IMR-90 (cell line): ENCODE results near the gene HASPIN. TPM values are rescaled to one million over a fixed set of nuclear protein-coding genes. Genes with fewer than 3 reads are reported as not detected.

Experiments
- ATAC-seq: fragments of 200-7000 bp; cut with Tn5 transposase; 2 replicates; pipeline ENCODE4 v1.9.1; 2020; ENCODE audit warnings: low read depth, mild to moderate bottlenecking, moderate library complexity
- BruUV-seq: library from RNA; stranded (reverse); fragments of 400-500 nt; replicated peaks from 2 replicates; lab custom pipeline; 2021; lab: Mats Ljungman, UMichigan
- CTCF ChIA-PET: fragments of 300-600 bp; formaldehyde crosslinking; extraction: SDS; loops from one replicate; lab custom pipeline; 2021; ENCODE audit warnings: antibody characterized with exemption; lab: Yijun Ruan, JAX
- POLR2A ChIA-PET: fragments of 300-600 bp; sonication (Branson Sonifier 250); formaldehyde crosslinking; loops from one replicate; lab custom pipeline; 2022; ENCODE audit warnings: antibody characterized with exemption; ENCODE audit not compliant: unreplicated experiment; lab: Charles Lee
- DNase-seq: peaks from one replicate; pipeline ENCODE4 v3.0.0; 2013
- H2AFZ ChIP-seq: replicated peaks from 2 replicates; pipeline ENCODE3; 2013; ENCODE audit warnings: low read length, mild to moderate bottlenecking; ENCODE audit not compliant: poor library complexity
- H2AK5ac ChIP-seq: 2 replicates; pipeline ENCODE4 v1.6.1; 2013; ENCODE audit warnings: low read depth, low read length, inconsistent platforms
- H2AK9ac ChIP-seq: replicated peaks from 2 replicates; pipeline ENCODE3; 2013; ENCODE audit warnings: mild to moderate bottlenecking, low read depth, low read length, moderate library complexity; ENCODE audit not compliant: poor library complexity
- H2BK120ac ChIP-seq: 2 replicates; pipeline ENCODE4 v1.6.1; 2013; ENCODE audit warnings: low read depth, low read length, inconsistent platforms
- H2BK15ac ChIP-seq: 3 replicates; pipeline ENCODE4 v1.6.1; 2013; ENCODE audit warnings: low read depth, low read length, inconsistent platforms
- H2BK20ac ChIP-seq: 2 replicates; pipeline ENCODE4 v1.6.1; 2013; ENCODE audit warnings: low read depth, mild to moderate bottlenecking, inconsistent platforms, low read length, moderate library complexity
- H2BK5ac ChIP-seq: 2 replicates; pipeline ENCODE4 v1.6.1; 2013; ENCODE audit warnings: mild to moderate bottlenecking, low read depth, low read length, inconsistent platforms; ENCODE audit not compliant: poor library complexity, severe bottlenecking
- H3K14ac ChIP-seq: replicated peaks from 2 replicates; pipeline ENCODE4 v1.6.1; 2013; ENCODE audit warnings: low read depth, low read length, inconsistent platforms
- H3K18ac ChIP-seq: 2 replicates; pipeline ENCODE4 v1.6.1; 2013; ENCODE audit warnings: low read depth, low read length, control low read depth
- H3K23ac ChIP-seq: 2 replicates; pipeline ENCODE4 v1.6.1; 2013; ENCODE audit warnings: low read depth, low read length, inconsistent platforms
- H3K27ac ChIP-seq: 2 replicates; pipeline ENCODE4 v1.5.1; 2013; ENCODE audit warnings: mild to moderate bottlenecking, control low read depth, low read length; ENCODE audit not compliant: insufficient read depth
- H3K27me3 ChIP-seq: 2 replicates; pipeline ENCODE4 v1.6.1; 2013; ENCODE audit warnings: low read length; ENCODE audit not compliant: control insufficient read depth, insufficient read depth
- H3K36me3 ChIP-seq: 2 replicates; pipeline ENCODE4 v1.6.1; 2013; ENCODE audit warnings: low read length, mixed read lengths; ENCODE audit not compliant: control insufficient read depth, insufficient read depth
- H3K4ac ChIP-seq: 2 replicates; pipeline ENCODE4 v1.6.1; 2013; ENCODE audit warnings: low read depth, low read length, inconsistent platforms
- H3K4me1 ChIP-seq: 2 replicates; pipeline ENCODE4 v1.6.1; 2013; ENCODE audit warnings: low read length, mixed read lengths; ENCODE audit not compliant: control insufficient read depth, insufficient read depth
- H3K4me2 ChIP-seq: 2 replicates; pipeline ENCODE4 v1.6.1; 2013; ENCODE audit warnings: low read depth, mild to moderate bottlenecking, control low read depth, low read length, moderate library complexity
- H3K4me3 ChIP-seq: 2 replicates; pipeline ENCODE4 v1.5.1; 2013; ENCODE audit warnings: low read depth, mild to moderate bottlenecking, control low read depth, low read length, moderate library complexity; ENCODE audit not compliant: insufficient read depth
- H3K56ac ChIP-seq: 2 replicates; pipeline ENCODE4 v1.6.1; 2013; ENCODE audit warnings: low read length, inconsistent platforms; ENCODE audit not compliant: insufficient read depth; ENCODE audit errors: extremely low read depth
- H3K79me1 ChIP-seq, 2 experiments: 2 replicates each; pipeline ENCODE4 v1.6.1; 2013; ENCODE audit warnings: low read length in 2 of 2, inconsistent platforms in 1 of 2, low read depth in 1 of 2
- H3K9ac ChIP-seq: 2 replicates; pipeline ENCODE4 v1.6.1; 2013; ENCODE audit warnings: low read depth, low read length, control low read depth
- H3K9me1 ChIP-seq: 2 replicates; pipeline ENCODE4 v1.6.1; 2013; ENCODE audit warnings: low read length, inconsistent platforms; ENCODE audit not compliant: insufficient read depth
- H3K9me3 ChIP-seq: 2 replicates; pipeline ENCODE4 v1.6.1; 2013; ENCODE audit warnings: low read length; ENCODE audit not compliant: control insufficient read depth, insufficient read depth
- H4K20me1 ChIP-seq: 2 replicates; pipeline ENCODE4 v1.6.1; 2013; ENCODE audit warnings: low read length, inconsistent platforms; ENCODE audit not compliant: insufficient read depth
- H4K5ac ChIP-seq: 2 replicates; pipeline ENCODE4 v1.6.1; 2013; ENCODE audit warnings: mild to moderate bottlenecking, low read depth, low read length, control low read depth
- H4K8ac ChIP-seq, 2 experiments: 2 replicates each; pipeline ENCODE4 v1.6.1; 2013; ENCODE audit warnings: low read depth in 2 of 2, low read length in 2 of 2, control low read depth in 1 of 2, inconsistent platforms in 1 of 2
- H4K91ac ChIP-seq: 2 replicates; pipeline ENCODE4 v1.6.1; 2013; ENCODE audit warnings: low read depth, low read length, inconsistent platforms; ENCODE audit not compliant: insufficient read depth
- BHLHE40 ChIP-seq: fragments of 150-350 bp; IDR thresholded peaks from 2 replicates; pipeline ENCODE4 v1.6.1; 2016; ENCODE audit warnings: mild to moderate bottlenecking, low read depth, low read length
- CEBPB ChIP-seq: IDR thresholded peaks from 2 replicates; pipeline ENCODE4 v1.6.1; 2012; ENCODE audit warnings: low read depth, low read length, improper control_type of control experiment
- CHD1 ChIP-seq: IDR thresholded peaks from 2 replicates; pipeline ENCODE4 v1.6.1; 2012; ENCODE audit warnings: low read depth, low read length, improper control_type of control experiment
- FOS ChIP-seq: fragments of 150-350 bp; IDR thresholded peaks from 2 replicates; pipeline ENCODE4 v1.6.1; 2016; ENCODE audit warnings: low read depth, low read length
- MAFK ChIP-seq: IDR thresholded peaks from 2 replicates; pipeline ENCODE4 v1.6.1; 2012; ENCODE audit warnings: low read depth, low read length, improper control_type of control experiment
- MAZ ChIP-seq: IDR thresholded peaks from 2 replicates; pipeline ENCODE4 v1.6.1; 2012; ENCODE audit warnings: low read depth, mild to moderate bottlenecking, low read length, improper control_type of control experiment, moderate library complexity, borderline replicate concordance
- MXI1 ChIP-seq: IDR thresholded peaks from 2 replicates; pipeline ENCODE4 v1.6.1; 2012; ENCODE audit warnings: low read depth, mild to moderate bottlenecking, low read length, moderate library complexity, borderline replicate concordance
- NFE2L2 ChIP-seq: fragments of 150-350 bp; IDR thresholded peaks from 2 replicates; pipeline ENCODE4 v1.6.1; 2016; ENCODE audit warnings: low read depth, mild to moderate bottlenecking, low read length
- POLR2A ChIP-seq: IDR thresholded peaks from 2 replicates; pipeline ENCODE4 v1.6.1; 2012; ENCODE audit warnings: mild to moderate bottlenecking, low read depth, low read length
- RAD21 ChIP-seq: IDR thresholded peaks from 2 replicates; pipeline ENCODE4 v1.6.1; 2012; ENCODE audit warnings: low read length, improper control_type of control experiment
- RCOR1 ChIP-seq: IDR thresholded peaks from 2 replicates; pipeline ENCODE4 v1.6.1; 2012; ENCODE audit warnings: mild to moderate bottlenecking, low read length, improper control_type of control experiment; ENCODE audit not compliant: insufficient replicate concordance
- RFX5 ChIP-seq: IDR thresholded peaks from 2 replicates; pipeline ENCODE4 v1.8.0; 2012; ENCODE audit warnings: low read depth, mild to moderate bottlenecking, low read length, moderate library complexity
- SMC3 ChIP-seq: fragments of 150-350 bp; IDR thresholded peaks from 2 replicates; pipeline ENCODE4 v1.6.1; 2016; ENCODE audit warnings: low read depth, mild to moderate bottlenecking, antibody characterized with exemption, low read length, moderate library complexity
- WGBS, 2 experiments: methylation state at CpG; one replicate each; pipeline versions ENCODE4 v1.1.5 to v1.1.7; 2013; ENCODE audit warnings: missing lambda C conversion rate in 2 of 2; ENCODE audit not compliant: insufficient read length in 1 of 2; ENCODE audit errors: extremely low coverage in 2 of 2; 5-methylcytosine and 5-hydroxymethylcytosine counted together
- dilution Hi-C: fragments of 300-500 bp; cut with HindIII; formaldehyde crosslinking; loops from one replicate; pipeline ENCODE4 v1.14.3; 2018; ENCODE audit warnings: low sequenced_read_pairs; ENCODE audit not compliant: unreplicated experiment
- in situ Hi-C: fragments of 300-500 bp; cut with MboI; formaldehyde crosslinking; loops from 3 replicates; pipeline ENCODE4 v1.14.3; 2019; ENCODE audit warnings: low sequenced_read_pairs, inconsistent platforms, mixed read lengths
- intact Hi-C: fragments of 100-400 bp; cut with micrococcal nuclease; formaldehyde crosslinking; loops from 2 replicates; pipeline ENCODE4 v1.10.0; 2022
- polyA plus RNA-seq, 3 experiments: library from polyadenylated mRNA; depleted of rRNA; stranded (reverse); fragments of >200 nt; gene quantifications; 2 replicates each; pipeline ENCODE4 v1.2.3, GENCODE V29; 2012; ENCODE audit warnings: low replicate concordance in 1 of 3
- total RNA-seq: library from RNA; depleted of rRNA; stranded (reverse); fragments of >200 nt; gene quantifications from 2 replicates; pipeline ENCODE4 v1.2.3, GENCODE V29; 2012
- TF ChIP-seq, protein P1 (sequence below): fragments of 150-350 bp; IDR thresholded peaks from 2 replicates; pipeline ENCODE4 v1.6.1; 2017; ENCODE audit warnings: mild to moderate bottlenecking, antibody characterized with exemption, low read length, low read depth
- TF ChIP-seq, protein P2 (sequence below): conservative IDR thresholded peaks from 2 replicates; pipeline ENCODE4 v1.5.1; 2012; ENCODE audit warnings: mild to moderate bottlenecking, low read depth, low read length, improper control_type of control experiment
- TF ChIP-seq, protein P3 (sequence below): fragments of 150-350 bp; IDR thresholded peaks from 2 replicates; pipeline ENCODE4 v1.6.1; 2016; ENCODE audit warnings: low read depth, mild to moderate bottlenecking, low read length, moderate library complexity, borderline replicate concordance

Gene HASPIN
- total and polyA plus RNA-seq, 2 of the 4 experiments (the other 2 are of a cell fraction): 2.2 to 4.3 TPM

DNA sequence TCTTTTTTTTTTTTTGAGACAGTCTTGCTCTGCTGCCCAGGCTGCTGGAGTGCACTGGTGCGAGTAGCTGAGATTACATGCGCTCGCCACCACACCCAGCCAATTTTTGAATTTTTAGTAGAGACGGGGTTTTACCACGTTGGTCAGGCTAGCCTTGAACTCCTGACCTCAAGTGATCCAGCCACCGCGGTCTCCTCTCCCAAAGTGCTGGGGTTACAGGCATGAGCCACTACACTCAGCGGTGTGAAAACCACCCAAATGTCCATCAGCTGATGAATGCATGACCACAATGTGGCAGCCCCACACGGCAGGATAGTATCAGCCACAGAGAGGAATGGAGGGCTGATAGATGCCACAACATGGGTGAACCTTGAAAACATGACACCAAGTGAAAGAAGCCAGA, 29.9 kb upstream of the HASPIN start:
- dilution Hi-C loops: no loop called here

More for the DNA sequence above, 29.9 kb upstream of the HASPIN start:
- Histone ChIP-seq H3K9me1 (no peaks in the 10 kb centered on the region), H3K27me3 (peaks cover 17% of the 10 kb centered on the region), H4K20me1 (no peaks in the 10 kb centered on the region), H3K4me2 (no peak overlapping the region), H2BK5ac (no peak overlapping the region), H3K23ac (no peak overlapping the region), H3K14ac (no peak overlapping the region), H3K56ac (no peak overlapping the region), H3K4me1 (peaks cover 4% of the 10 kb centered on the region; the same call in 1 of the 2 replicates), H4K91ac (no peak overlapping the region), H3K36me3 (no peaks in the 10 kb centered on the region), H2BK120ac (no peak overlapping the region), H2AK9ac (no peak overlapping the region), H3K9me3 (peaks cover 12% of the 10 kb centered on the region), H3K4ac (no peak overlapping the region), H3K27ac (no peak overlapping the region), H3K9ac (no peak overlapping the region), H4K8ac (no peak overlapping the region), H3K79me1 (no peaks in the 10 kb centered on the region), H3K4me3 (no peak overlapping the region), H4K5ac (no peak overlapping the region), H2AK5ac (no peak overlapping the region; the same call in 1 of the 2 replicates), H2BK15ac (no peak overlapping the region), H3K18ac (no peak overlapping the region), H2BK20ac (no peak overlapping the region), H2AFZ (no peak overlapping the region)
- no peak for DNase-seq
- no peak for ATAC-seq
- CTCF ChIA-PET: no interaction called here
- TF ChIP-seq CEBPB (no peak), RCOR1 (no peak), MXI1 (no peak), MAZ (no peak), BHLHE40 (no peak), POLR2A (no peak), NFE2L2 (no peak), RAD21 (no peak), FOS (no peak), RFX5 (no peak), SMC3 (no peak), CHD1 (no peak), MAFK (no peak)
- TF ChIP-seq, protein P1, sequence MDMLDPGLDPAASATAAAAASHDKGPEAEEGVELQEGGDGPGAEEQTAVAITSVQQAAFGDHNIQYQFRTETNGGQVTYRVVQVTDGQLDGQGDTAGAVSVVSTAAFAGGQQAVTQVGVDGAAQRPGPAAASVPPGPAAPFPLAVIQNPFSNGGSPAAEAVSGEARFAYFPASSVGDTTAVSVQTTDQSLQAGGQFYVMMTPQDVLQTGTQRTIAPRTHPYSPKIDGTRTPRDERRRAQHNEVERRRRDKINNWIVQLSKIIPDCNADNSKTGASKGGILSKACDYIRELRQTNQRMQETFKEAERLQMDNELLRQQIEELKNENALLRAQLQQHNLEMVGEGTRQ: no peak
- TF ChIP-seq, protein P2, sequence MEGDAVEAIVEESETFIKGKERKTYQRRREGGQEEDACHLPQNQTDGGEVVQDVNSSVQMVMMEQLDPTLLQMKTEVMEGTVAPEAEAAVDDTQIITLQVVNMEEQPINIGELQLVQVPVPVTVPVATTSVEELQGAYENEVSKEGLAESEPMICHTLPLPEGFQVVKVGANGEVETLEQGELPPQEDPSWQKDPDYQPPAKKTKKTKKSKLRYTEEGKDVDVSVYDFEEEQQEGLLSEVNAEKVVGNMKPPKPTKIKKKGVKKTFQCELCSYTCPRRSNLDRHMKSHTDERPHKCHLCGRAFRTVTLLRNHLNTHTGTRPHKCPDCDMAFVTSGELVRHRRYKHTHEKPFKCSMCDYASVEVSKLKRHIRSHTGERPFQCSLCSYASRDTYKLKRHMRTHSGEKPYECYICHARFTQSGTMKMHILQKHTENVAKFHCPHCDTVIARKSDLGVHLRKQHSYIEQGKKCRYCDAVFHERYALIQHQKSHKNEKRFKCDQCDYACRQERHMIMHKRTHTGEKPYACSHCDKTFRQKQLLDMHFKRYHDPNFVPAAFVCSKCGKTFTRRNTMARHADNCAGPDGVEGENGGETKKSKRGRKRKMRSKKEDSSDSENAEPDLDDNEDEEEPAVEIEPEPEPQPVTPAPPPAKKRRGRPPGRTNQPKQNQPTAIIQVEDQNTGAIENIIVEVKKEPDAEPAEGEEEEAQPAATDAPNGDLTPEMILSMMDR: no peak
- TF ChIP-seq, protein P3, sequence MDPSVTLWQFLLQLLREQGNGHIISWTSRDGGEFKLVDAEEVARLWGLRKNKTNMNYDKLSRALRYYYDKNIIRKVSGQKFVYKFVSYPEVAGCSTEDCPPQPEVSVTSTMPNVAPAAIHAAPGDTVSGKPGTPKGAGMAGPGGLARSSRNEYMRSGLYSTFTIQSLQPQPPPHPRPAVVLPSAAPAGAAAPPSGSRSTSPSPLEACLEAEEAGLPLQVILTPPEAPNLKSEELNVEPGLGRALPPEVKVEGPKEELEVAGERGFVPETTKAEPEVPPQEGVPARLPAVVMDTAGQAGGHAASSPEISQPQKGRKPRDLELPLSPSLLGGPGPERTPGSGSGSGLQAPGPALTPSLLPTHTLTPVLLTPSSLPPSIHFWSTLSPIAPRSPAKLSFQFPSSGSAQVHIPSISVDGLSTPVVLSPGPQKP: no peak
- intact Hi-C loops: no loop called here
- no TSS peak for BruUV-seq
- WGBS, 2 experiments: 69% methylated on average over 5 of the region's 9 CpGs; no CpG with 5 or more reads in 1 of the 2 experiments
- in situ Hi-C loops: no loop called here
- POLR2A ChIA-PET: no interaction called here
